Measurements from ENCODE around the gene PLEKHA8.

- TF ChIP-seq TEAD4 (IDR thresholded peaks at IDR 0.05), result no peak
- no peak for TF ChIP-seq CREB1 (IDR thresholded peaks at IDR 0.05; ENCODE audit: low read depth)
These were observed 131.5 kb downstream of the PLEKHA8 start for GRCh38 chr7:30159698-30160143.

Data from Ishikawa (cell line).